Muscle of arm (tissue), 12 donors: ENCODE results near the gene RNF111. TPM values are rescaled to one million over a fixed set of nuclear protein-coding genes. Genes with fewer than 3 reads are reported as not detected.
"Not testable (repeated sequence)": the region's sequence is repeated elsewhere in the genome, so short reads cannot be mapped to it uniquely, and the experiment has no call there.

Experiments used
- DNase-seq: peaks from one replicate; pipeline ENCODE4 v3.0.0-alpha.2; 2013
- polyA plus RNA-seq, 12 donors: library from polyadenylated mRNA; unstranded; fragments of 120-200 nt; gene quantifications; one replicate each; pipeline ENCODE4 v1.2.1, GENCODE V29; 2013; ENCODE audit not compliant: insufficient read length in 12 of 12

RNF111 gene
- polyA plus RNA-seq, 12 donors, result 20.7 to 46.6 (median 24.3) TPM; not detected in 1

GRCh38 chr15:58994906-58995453 lies 7.5 kb downstream of the RNF111 start:
- no peak for DNase-seq

- no peak for DNase-seq
These were observed 12.2 kb downstream of the RNF111 start for GRCh38 chr15:58999694-59000093.

- DNase-seq, result not testable (repeated sequence)
These were observed 12.8 kb downstream of the RNF111 start for GRCh38 chr15:59000251-59000650.

- no peak for DNase-seq
These were observed 14.5 kb downstream of the RNF111 start for GRCh38 chr15:59001946-59002345.

- DNase-seq, result no peak
These were observed 15.0 kb downstream of the RNF111 start for GRCh38 chr15:59002418-59002859.

GRCh38 chr15:59005579-59005978 lies 18.1 kb downstream of the RNF111 start:
- no peak for DNase-seq

GRCh38 chr15:59008086-59008485 lies 20.6 kb downstream of the RNF111 start:
- DNase-seq, result no peak

GRCh38 chr15:59011262-59011952 lies 23.9 kb downstream of the RNF111 start:
- no peak for DNase-seq

- DNase-seq, result no peak
These were observed 25.9 kb downstream of the RNF111 start for GRCh38 chr15:59013246-59013873.

GRCh38 chr15:59014068-59014467 lies 26.6 kb downstream of the RNF111 start:
- DNase-seq, result no peak

- DNase-seq, result no peak
These were observed 30.0 kb downstream of the RNF111 start for GRCh38 chr15:59017449-59017848.

- DNase-seq, result no peak
These were observed 31.4 kb downstream of the RNF111 start for GRCh38 chr15:59018833-59019232.

GRCh38 chr15:59020322-59020721 lies 32.9 kb downstream of the RNF111 start:
- no peak for DNase-seq

GRCh38 chr15:59022188-59022587 lies 34.7 kb downstream of the RNF111 start:
- DNase-seq, result no peak

GRCh38 chr15:59026207-59026606 lies 38.7 kb downstream of the RNF111 start:
- DNase-seq, result no peak

- no peak for DNase-seq
These were observed 41.0 kb downstream of the RNF111 start for GRCh38 chr15:59028387-59028955.

GRCh38 chr15:59029554-59029953 lies 42.1 kb downstream of the RNF111 start:
- no peak for DNase-seq

- no peak for DNase-seq
These were observed 47.7 kb downstream of the RNF111 start for GRCh38 chr15:59035201-59035600.

GRCh38 chr15:59039225-59039624 lies 51.8 kb downstream of the RNF111 start:
- no peak for DNase-seq

GRCh38 chr15:59042041-59042440 lies 54.6 kb downstream of the RNF111 start:
- no peak for DNase-seq

- no peak for DNase-seq
These were observed 61.4 kb downstream of the RNF111 start for GRCh38 chr15:59048897-59049296.

GRCh38 chr15:59051873-59052861 lies 64.7 kb downstream of the RNF111 start:
- DNase-seq, result no peak
